ENCODE data around the gene KRTAP9-6. TPM values are rescaled to one million over a fixed set of nuclear protein-coding genes. Genes with fewer than 3 reads are reported as not detected.

Gene KRTAP9-6, protein sequence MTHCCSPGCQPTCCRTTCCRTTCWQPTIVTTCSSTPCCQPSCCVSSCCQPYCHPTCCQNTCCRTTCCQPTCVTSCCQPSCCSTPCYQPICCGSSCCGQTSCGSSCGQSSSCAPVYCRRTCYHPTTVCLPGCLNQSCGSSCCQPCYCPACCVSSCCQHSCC
- not detected in 2 replicates for total RNA-seq

DNA sequence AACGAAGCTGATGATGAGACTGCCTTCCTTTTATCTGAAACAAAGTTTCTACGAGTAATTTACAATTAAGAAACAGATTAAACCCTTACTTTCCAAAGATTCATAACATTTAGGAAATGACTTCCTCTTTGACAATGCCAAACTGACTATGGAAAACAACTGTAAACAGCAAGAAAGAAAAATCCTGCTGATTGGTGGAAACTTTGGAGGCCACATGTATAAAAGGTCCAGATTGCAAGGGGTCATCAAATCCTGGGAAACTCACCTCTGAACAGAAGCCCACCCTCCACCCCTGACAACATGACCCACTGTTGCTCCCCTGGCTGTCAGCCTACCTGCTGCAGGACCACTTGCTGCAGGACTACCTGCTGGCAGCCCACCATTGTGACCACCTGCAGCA is at the start of gene KRTAP9-6:
Gene KRTAP9-6 (plus strand): TSS at position 301 of the 400 bp plus-strand sequence. CDS start 0 bp downstream, at position 301.

DNA sequence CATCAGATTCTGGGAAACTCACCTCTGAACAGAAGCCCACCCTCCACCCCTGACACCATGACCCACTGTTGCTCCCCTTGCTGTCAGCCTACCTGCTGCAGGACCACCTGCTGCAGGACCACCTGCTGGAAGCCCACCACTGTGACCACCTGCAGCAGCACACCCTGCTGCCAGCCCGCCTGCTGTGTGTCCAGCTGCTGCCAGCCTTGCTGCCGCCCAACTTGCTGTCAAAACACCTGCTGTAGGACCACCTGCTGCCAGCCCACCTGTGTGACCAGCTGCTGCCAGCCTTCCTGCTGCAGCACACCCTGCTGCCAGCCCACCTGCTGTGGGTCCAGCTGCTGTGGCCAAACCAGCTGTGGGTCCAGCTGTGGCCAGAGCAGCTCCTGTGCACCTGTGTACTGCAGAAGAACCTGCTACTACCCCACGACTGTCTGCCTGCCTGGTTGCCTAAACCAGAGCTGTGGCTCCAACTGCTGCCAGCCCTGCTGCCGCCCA is 38.5 kb upstream of the KRTAP9-6 start, which contains the start of gene KRTAP9-2:
Gene KRTAP9-2 (plus strand): TSS at position 51 of the 498 bp plus-strand sequence. CDS start 7 bp downstream, at position 58.

DNA sequence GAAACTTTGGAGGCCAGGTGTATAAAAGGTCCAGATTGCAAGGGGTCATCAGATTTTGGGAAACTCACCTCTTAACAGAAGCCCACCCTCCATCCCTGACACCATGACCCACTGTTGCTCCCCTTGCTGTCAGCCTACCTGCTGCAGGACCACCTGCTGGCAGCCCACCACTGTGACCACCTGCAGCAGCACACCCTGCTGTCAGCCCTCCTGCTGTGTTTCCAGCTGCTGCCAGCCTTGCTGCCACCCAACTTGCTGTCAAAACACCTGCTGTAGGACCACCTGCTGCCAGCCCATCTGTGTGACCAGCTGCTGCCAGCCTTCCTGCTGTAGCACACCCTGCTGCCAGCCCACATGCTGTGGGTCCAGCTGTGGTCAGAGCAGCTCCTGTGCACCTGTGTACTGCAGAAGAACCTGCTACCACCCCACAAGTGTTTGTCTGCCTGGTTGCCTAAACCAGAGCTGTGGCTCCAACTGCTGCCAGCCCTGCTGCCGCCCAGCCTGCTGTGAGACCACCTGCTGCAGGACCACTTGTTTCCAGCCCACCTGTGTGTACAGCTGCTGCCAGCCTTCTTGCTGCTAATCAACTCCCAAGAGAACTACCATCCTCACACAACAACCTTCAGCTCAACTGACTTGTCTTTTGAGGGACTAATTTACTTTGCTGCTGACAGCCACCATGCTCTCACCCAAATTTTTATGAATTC is 32.6 kb upstream of the KRTAP9-6 start, which contains the start of gene KRTAP9-3:
Gene KRTAP9-3 (plus strand): TSS at position 51 of the 707 bp plus-strand sequence. CDS start 53 bp downstream, at position 104.

DNA sequence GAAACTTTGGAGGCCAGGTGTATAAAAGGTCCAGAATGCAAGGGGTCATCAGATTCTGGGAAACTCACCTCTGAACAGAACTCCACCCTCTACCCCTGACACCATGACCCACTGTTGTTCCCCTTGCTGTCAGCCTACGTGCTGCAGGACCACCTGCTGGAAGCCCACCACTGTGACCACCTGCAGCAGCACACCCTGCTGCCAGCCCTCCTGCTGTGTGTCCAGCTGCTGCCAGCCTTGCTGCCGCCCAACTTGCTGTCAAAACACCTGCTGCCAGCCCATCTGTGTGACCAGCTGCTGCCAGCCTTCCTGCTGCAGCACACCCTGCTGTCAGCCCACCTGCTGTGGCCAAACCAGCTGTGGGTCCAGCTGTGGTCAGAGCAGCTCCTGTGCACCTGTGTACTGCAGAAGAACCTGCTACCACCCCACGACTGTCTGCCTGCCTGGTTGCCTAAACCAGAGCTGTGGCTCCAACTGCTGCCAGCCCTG is 27.2 kb upstream of the KRTAP9-6 start, which contains the start of gene KRTAP9-8:
Gene KRTAP9-8 (plus strand): TSS at position 51 of the 489 bp plus-strand sequence. CDS start 53 bp downstream, at position 104.

DNA sequence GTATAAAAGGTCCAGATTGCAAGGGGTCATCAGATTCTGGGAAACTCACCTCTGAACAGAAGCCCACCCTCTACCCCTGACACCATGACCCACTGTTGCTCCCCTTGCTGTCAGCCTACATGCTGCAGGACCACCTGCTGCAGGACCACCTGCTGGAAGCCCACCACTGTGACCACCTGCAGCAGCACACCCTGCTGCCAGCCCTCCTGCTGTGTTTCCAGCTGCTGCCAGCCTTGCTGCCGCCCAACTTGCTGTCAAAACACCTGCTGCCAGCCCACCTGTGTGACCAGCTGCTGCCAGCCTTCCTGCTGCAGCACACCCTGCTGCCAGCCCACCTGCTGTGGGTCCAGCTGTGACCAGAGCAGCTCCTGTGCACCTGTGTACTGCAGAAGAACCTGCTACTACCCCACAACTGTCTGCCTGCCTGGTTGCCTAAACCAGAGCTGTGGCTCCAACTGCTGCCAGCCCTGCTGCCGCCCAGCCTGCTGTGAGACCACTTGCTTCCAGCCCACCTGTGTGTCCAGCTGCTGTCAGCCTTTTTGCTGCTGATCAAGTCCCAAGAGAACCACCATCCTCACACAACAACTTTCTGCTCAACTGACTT is 15.4 kb upstream of the KRTAP9-6 start, which contains the start of gene KRTAP9-4:
Gene KRTAP9-4 (plus strand): TSS at position 51 of the 604 bp plus-strand sequence. CDS start 34 bp downstream, at position 85.

DNA sequence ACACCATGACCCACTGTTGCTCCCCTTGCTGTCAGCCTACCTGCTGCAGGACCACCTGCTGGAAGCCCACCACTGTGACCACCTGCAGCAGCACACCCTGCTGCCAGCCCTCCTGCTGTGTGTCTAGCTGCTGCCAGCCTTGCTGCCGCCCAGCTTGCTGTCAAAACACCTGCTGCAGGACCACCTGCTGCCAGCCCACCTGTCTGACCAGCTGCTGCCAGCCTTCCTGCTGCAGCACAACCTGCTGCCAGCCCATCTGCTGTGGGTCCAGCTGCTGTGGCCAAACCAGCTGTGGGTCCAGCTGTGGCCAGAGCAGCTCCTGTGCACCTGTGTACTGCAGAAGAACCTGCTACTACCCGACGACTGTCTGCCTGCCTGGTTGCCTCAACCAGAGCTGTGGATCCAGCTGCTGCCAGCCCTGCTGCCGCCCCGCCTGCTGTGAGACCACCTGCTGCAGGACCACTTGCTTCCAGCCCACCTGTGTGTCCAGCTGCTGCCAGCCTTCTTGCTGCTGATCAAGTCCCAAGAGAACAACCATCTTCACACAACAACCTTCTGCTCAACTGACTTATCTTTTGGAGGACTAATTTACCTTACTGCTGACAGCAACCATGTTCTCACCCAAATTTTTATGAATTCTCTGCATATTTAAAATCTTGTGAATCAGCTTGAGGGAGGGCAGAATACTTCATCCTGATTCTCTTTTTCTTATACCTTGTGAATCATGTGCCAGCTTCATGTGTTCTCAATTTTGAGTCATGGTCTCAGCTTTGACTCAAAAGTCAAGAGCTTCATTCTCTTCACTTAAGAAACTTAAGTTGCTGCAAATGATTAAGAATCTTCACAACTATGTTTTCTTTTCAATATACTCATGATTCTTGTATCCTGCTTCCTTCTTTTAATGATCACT is 9.5 kb upstream of the KRTAP9-6 start, which contains the start of gene KRTAP9-9:
Gene KRTAP9-9 (plus strand): TSS at position 4 of the 910 bp plus-strand sequence.

DNA sequence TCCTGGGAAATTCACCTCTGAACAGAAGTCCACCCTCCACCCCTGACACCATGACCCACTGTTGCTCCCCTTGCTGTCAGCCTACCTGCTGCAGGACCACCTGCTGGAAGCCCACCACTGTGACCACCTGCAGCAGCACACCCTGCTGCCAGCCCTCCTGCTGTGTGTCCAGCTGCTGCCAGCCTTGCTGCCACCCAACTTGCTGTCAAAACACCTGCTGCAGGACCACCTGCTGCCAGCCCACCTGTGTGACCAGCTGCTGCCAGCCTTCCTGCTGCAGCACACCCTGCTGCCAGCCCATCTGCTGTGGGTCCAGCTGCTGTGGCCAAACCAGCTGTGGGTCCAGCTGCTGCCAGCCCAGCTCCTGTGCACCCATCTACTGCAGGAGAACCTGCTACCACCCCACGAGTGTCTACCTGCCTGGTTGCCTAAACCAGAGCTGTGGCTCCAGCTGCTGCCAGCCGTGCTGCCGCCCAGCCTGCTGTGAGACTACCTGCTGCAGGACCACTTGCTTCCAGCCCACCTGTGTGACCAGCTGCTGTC is 10.5 kb downstream of the KRTAP9-6 start, which contains the start of gene KRTAP9-7:
Gene KRTAP9-7 (plus strand): TSS at position 51 of the 543 bp plus-strand sequence. CDS start 0 bp downstream, at position 51.

DNA sequence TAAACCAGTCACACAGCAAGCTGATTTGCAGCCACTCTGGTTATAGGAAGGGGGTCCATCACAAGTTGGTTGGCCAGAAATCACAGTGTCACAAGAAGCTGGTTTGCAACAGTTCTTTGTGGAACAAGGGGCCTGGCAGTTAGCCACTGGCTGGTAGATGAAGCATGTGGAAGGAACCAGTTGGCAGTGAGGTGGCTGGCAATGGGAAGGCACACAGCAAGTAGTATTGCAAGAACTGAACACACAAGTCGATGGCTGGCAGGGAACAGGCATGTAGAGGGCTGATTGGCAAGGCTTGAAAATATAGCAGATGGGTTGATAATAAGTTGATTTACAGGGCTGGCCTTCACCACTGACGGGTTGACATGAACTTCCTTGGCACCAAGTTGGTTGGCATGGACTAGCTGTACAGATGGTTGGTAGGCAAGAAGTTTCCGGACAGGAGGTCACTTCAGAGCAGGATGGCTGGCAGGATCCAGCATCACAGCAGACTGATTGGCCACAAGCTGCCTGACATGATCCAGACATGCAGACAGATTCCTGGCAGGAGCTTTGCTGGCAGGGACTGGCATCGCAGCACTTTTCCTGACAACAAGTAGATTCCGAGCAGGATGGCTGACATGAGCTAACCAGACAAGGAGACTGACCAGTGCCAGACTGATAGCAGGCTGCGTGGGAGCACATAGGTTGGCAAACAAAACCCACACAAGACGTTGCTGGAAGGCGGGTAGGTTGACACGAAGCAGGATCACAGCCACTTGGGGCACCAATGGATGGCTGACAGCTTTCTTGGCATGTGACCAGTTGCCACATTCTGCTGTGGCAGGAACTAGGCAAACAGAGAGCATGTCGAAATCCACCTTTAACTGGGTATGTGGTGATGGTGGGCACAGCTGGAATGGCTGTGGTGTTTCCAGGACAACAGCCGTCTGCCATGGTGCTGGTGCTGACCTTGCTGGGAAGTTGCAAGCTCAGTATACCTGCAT is 37.0 kb downstream of the KRTAP9-6 start, which contains the start of gene KRTAP29-1:
Gene KRTAP29-1 (minus strand): TSS at position 936 of the 986 bp plus-strand sequence. CDS start 0 bp downstream, at position 936.

DNA sequence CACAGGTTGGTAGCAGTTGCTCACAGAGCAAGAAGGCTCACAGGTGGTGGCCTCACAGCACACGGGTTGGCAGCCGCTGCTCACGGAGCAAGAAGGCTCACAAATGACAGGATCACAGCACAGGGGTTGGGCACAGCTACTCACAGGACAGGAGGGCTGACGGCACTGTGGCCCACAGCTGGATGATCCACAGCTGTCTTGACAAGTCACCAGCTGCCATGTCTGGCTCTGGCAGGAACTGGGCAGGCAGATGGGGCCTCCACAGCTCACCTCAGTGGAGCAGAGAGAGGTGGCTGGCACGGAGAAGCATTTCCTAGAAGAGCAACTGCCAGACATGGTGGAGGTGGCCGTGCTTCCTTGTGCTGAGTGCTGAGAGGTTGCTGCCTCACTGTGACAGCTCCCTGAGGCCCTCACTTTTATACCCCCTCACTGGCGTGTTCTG is 43.8 kb downstream of the KRTAP9-6 start, which contains the start of gene KRTAP16-1:
Gene KRTAP16-1 (minus strand): TSS at position 392 of the 442 bp plus-strand sequence. CDS start 56 bp downstream, at position 336.

DNA sequence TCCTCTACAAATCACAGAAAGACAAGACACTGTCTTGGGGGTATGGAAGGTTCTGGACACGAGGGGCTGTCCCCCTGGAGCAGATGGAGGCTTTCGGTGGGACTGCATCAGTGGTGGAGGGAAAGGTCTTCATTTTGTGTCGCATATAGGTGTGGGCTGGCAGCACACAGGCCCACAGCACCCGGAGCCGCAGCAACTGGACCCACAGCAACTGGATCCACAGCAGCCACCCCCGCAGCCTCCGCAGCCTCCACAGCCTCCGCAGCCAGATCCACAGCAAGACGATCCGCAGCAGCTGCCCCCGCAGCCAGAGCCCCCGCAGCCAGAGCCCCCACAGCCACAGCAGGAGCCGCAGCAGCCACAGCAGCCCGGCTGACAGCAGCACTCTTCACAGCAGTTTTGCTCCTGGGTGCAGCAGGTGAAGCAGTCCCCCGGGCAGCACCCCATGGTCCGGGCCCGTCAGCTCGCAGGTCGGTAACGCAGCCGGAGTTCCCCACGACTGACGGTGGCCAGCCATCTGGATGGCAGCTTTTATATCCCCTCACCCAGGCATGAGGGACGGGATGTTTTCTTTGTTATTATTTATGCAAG is 50.1 kb downstream of the KRTAP9-6 start, which contains the start of gene KRTAP17-1:
Gene KRTAP17-1 (minus strand): TSS at position 507 of the 591 bp plus-strand sequence. CDS start 60 bp downstream, at position 447.

Small RNAs within 50 kb of the gene (small RNA-seq; reads per million reads assigned to genes)
- gene KRTAP9-10P (ENCODE audit: low replicate concordance): not detected

Other genes with a start within 250 kb of the KRTAP9-6 start
- gene KRTAP1-5, start 238.2 kb upstream of the KRTAP9-6 start, total RNA-seq: 1.5 and 14.2 TPM in 2 replicates
- not detected in 2 replicates for gene KRTAP1-4, start 235.2 kb upstream of the KRTAP9-6 start, total RNA-seq
- gene KRTAP1-3, start 230.5 kb upstream of the KRTAP9-6 start, total RNA-seq: not detected in 2 replicates
- gene KRTAP1-1, start 223.9 kb upstream of the KRTAP9-6 start, total RNA-seq: not detected in 2 replicates
- not detected in 2 replicates for gene KRTAP2-1, start 218.1 kb upstream of the KRTAP9-6 start, total RNA-seq
- gene KRTAP2-2, start 210.1 kb upstream of the KRTAP9-6 start, total RNA-seq: not detected in 2 replicates
- gene KRTAP2-3, start 205.3 kb upstream of the KRTAP9-6 start, total RNA-seq: 0.72 TPM in 1 of 2 replicates, not detected in the other
- gene KRTAP2-4, start 199.5 kb upstream of the KRTAP9-6 start, total RNA-seq: not detected in 2 replicates
- gene KRTAP4-7, start 181.2 kb upstream of the KRTAP9-6 start, total RNA-seq: not detected in 2 replicates
- gene KRTAP4-8, start 167.2 kb upstream of the KRTAP9-6 start, total RNA-seq: not detected in 2 replicates
- not detected in 2 replicates for gene KRTAP4-16, start 163.2 kb upstream of the KRTAP9-6 start, total RNA-seq
- not detected in 2 replicates for gene KRTAP4-9, start 160.0 kb upstream of the KRTAP9-6 start, total RNA-seq
- gene KRTAP4-11, start 147.0 kb upstream of the KRTAP9-6 start, total RNA-seq: not detected in 2 replicates
- not detected in 2 replicates for gene KRTAP4-12, start 141.2 kb upstream of the KRTAP9-6 start, total RNA-seq
- gene KRTAP4-6, start 124.8 kb upstream of the KRTAP9-6 start, total RNA-seq: not detected in 2 replicates
- gene KRTAP4-5, start 115.6 kb upstream of the KRTAP9-6 start, total RNA-seq: not detected in 2 replicates
- gene KRTAP4-4, start 104.6 kb upstream of the KRTAP9-6 start, total RNA-seq: not detected in 2 replicates
- not detected in 2 replicates for gene KRTAP4-3, start 97.2 kb upstream of the KRTAP9-6 start, total RNA-seq
- not detected in 2 replicates for gene KRTAP4-2, start 87.2 kb upstream of the KRTAP9-6 start, total RNA-seq
- not detected in 2 replicates for gene KRTAP4-1, start 80.5 kb upstream of the KRTAP9-6 start, total RNA-seq
- not detected in 2 replicates for gene KRTAP9-1, start 75.5 kb upstream of the KRTAP9-6 start, total RNA-seq
- not detected in 2 replicates for gene KRTAP9-2, start 38.7 kb upstream of the KRTAP9-6 start, total RNA-seq
- not detected in 2 replicates for gene KRTAP9-3, start 32.9 kb upstream of the KRTAP9-6 start, total RNA-seq
- not detected in 2 replicates for gene KRTAP9-8, start 27.4 kb upstream of the KRTAP9-6 start, total RNA-seq
- gene KRTAP9-4, start 15.7 kb upstream of the KRTAP9-6 start, total RNA-seq: not detected in 2 replicates
- gene KRTAP9-9, start 10.0 kb upstream of the KRTAP9-6 start, total RNA-seq: not detected in 2 replicates
- not detected in 2 replicates for gene KRTAP9-7, start 10.3 kb downstream of the KRTAP9-6 start, total RNA-seq
- gene KRTAP29-1, start 37.5 kb downstream of the KRTAP9-6 start, total RNA-seq: not detected in 2 replicates
- not detected in 2 replicates for gene KRTAP16-1, start 43.9 kb downstream of the KRTAP9-6 start, total RNA-seq
- gene KRTAP17-1, start 50.3 kb downstream of the KRTAP9-6 start, total RNA-seq: not detected in 2 replicates
- gene KRT33A, start 85.5 kb downstream of the KRTAP9-6 start, total RNA-seq: not detected in 2 replicates
- not detected in 2 replicates for gene KRT33B, start 104.4 kb downstream of the KRTAP9-6 start, total RNA-seq
- gene KRT34, start 116.9 kb downstream of the KRTAP9-6 start, total RNA-seq: 2.2 and 4.7 TPM in 2 replicates
- not detected in 2 replicates for gene KRT31, start 132.2 kb downstream of the KRTAP9-6 start, total RNA-seq
- gene KRT37, start 159.2 kb downstream of the KRTAP9-6 start, total RNA-seq: not detected in 2 replicates
- gene KRT38, start 175.6 kb downstream of the KRTAP9-6 start, total RNA-seq: under 0.01 TPM in 1 of 2 replicates, not detected in the other
- gene KRT32, start 202.0 kb downstream of the KRTAP9-6 start, total RNA-seq: not detected in 2 replicates
- gene KRT35, start 215.8 kb downstream of the KRTAP9-6 start, total RNA-seq: not detected in 2 replicates
- gene KRT36, start 224.5 kb downstream of the KRTAP9-6 start, total RNA-seq: 0.22 TPM in 1 of 2 replicates, not detected in the other
- not detected in 2 replicates for gene KRT13, start 240.2 kb downstream of the KRTAP9-6 start, total RNA-seq